Measurements from ENCODE around the gene VDR. TPM values are rescaled to one million over a fixed set of nuclear protein-coding genes. Genes with fewer than 3 reads are reported as not detected.

Gene VDR
- total RNA-seq, 3 donors from 2014 or later (not counting 1 experiment from before 2014, with no cell fraction given), result 1.1 to 2.5 (median 1.6) TPM

GRCh38 chr12:47896633-47897032 lies 8.2 kb downstream of the VDR start:
- no peak overlapping the region for H3K27ac Mint-ChIP-seq
- intact Hi-C loops (cut with micrococcal nuclease), result no loop called here
- no peak for ATAC-seq
- peaks cover 16 to 20% of the 10 kb centered on the region in 2 donors for H3K4me1 Mint-ChIP-seq
- no peaks in the 10 kb centered on the region for H3K9me3 Mint-ChIP-seq
- 54% methylated on average over 8 of the region's 8 CpGs for WGBS (ENCODE audit: insufficient coverage)
- Histone ChIP-seq H3K4me3 (ENCODE audit: low read length) (no peak overlapping the region), H3K9me3 (ENCODE audit: control insufficient read depth, insufficient read depth, low read length) (no peaks in the 10 kb centered on the region), H3K36me3 (ENCODE audit: control insufficient read depth, insufficient read depth, low read length) (no peaks in the 10 kb centered on the region), H3K27ac (ENCODE audit: low read length) (no peak overlapping the region), H3K27me3 (ENCODE audit: control insufficient read depth, insufficient read depth, low read length) (peaks cover 8% of the 10 kb centered on the region), H3K4me1 (ENCODE audit: control insufficient read depth, insufficient read depth, low read length) (peaks cover 23% of the 10 kb centered on the region)
- no peak for TF ChIP-seq CTCF (IDR thresholded peaks at IDR 0.05)
- DNase-seq, result no peak
- no peak overlapping the region for H3K4me3 Mint-ChIP-seq
- no peaks in the 10 kb centered on the region for H3K36me3 Mint-ChIP-seq
- peaks cover 23 to 44% of the 10 kb centered on the region in 2 donors for H3K27me3 Mint-ChIP-seq (ENCODE audit: low read depth in 2 of 2)

DNA sequence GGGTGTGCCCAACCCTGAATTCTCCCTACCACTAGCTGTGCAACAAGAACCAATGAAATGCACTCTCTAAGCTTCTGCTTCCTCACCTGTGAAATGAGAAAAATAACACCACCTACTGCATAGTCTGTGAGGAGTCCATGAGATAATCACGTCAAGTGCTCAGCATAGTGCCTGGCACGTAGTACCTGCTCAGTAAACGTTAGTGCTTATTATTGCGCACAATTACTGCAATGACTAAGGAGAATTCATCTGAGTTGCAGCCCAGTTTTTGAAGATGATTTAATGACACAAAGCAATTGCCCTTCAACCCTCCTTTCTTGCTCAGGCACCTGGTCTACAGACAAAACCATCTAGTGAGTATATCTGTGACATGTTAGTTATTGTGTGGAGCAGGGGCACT lies 8.8 kb downstream of the VDR start:
- Mint-ChIP-seq H3K4me3 (no peak overlapping the region), H3K4me1 (peaks cover 11 to 14% of the 10 kb centered on the region in 2 donors), H3K27ac (no peak overlapping the region), H3K9me3 (no peaks in the 10 kb centered on the region), H3K36me3 (no peaks in the 10 kb centered on the region), H3K27me3 (ENCODE audit: low read depth in 2 of 2) (peaks cover 17 to 37% of the 10 kb centered on the region in 2 donors)
- peaks cover 17% of the 10 kb centered on the region for H3K4me1 ChIP-seq (ENCODE audit: control insufficient read depth, insufficient read depth, low read length)
- WGBS (ENCODE audit: insufficient coverage), result 88% methylated on average over 4 of the region's 4 CpGs
- no peak for TF ChIP-seq CTCF (IDR thresholded peaks at IDR 0.05)
- H3K27me3 ChIP-seq (ENCODE audit: control insufficient read depth, insufficient read depth, low read length), result peaks cover 8% of the 10 kb centered on the region
- no peak for ATAC-seq
- no peak for DNase-seq
- intact Hi-C loops (cut with micrococcal nuclease), result no loop called here
- H3K9me3 ChIP-seq (ENCODE audit: control insufficient read depth, insufficient read depth, low read length), result no peaks in the 10 kb centered on the region
- no peak overlapping the region for H3K27ac ChIP-seq (ENCODE audit: low read length)
- H3K4me3 ChIP-seq (ENCODE audit: low read length), result no peak overlapping the region
- no peaks in the 10 kb centered on the region for H3K36me3 ChIP-seq (ENCODE audit: control insufficient read depth, insufficient read depth, low read length)

DNA sequence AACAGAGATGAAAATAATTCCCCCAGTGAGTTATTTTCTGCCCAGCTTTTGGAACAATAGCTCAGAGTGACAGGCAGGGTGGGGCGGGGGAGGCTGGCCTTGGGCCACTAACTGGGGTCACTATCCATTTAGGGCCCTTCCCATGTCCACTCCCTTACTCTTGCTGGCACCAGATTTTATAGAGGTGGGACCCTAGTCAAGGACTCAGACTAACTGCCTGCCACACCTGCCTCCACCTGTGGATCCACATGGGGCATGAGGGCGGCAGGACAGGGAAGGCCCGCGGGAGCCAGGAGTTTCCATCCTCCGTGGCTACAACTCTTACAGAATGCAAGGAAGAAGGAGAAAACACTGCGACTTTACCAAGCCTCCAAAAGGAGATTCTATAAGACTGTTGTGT lies 10.1 kb downstream of the VDR start:
- Histone ChIP-seq H3K4me3 (ENCODE audit: low read length) (no peak overlapping the region), H3K27me3 (ENCODE audit: control insufficient read depth, insufficient read depth, low read length) (peaks cover 2% of the 10 kb centered on the region), H3K36me3 (ENCODE audit: control insufficient read depth, insufficient read depth, low read length) (no peaks in the 10 kb centered on the region), H3K27ac (ENCODE audit: low read length) (no peak overlapping the region), H3K9me3 (ENCODE audit: control insufficient read depth, insufficient read depth, low read length) (no peaks in the 10 kb centered on the region), H3K4me1 (ENCODE audit: control insufficient read depth, insufficient read depth, low read length) (peaks cover 6% of the 10 kb centered on the region)
- no peak overlapping the region for H3K4me3 Mint-ChIP-seq
- TF ChIP-seq CTCF (IDR thresholded peaks at IDR 0.05), result no peak
- ATAC-seq, result no peak
- H3K27me3 Mint-ChIP-seq (ENCODE audit: low read depth in 2 of 2), result peaks cover 14 to 33% of the 10 kb centered on the region in 2 donors
- H3K9me3 Mint-ChIP-seq, result no peaks in the 10 kb centered on the region
- H3K4me1 Mint-ChIP-seq, result peaks cover under 1 to 2% of the 10 kb centered on the region in 2 donors
- whole genome bisulfite sequencing (ENCODE audit: insufficient coverage), result 91% methylated on average over 5 of the region's 6 CpGs
- no peak for DNase-seq
- H3K36me3 Mint-ChIP-seq, result no peaks in the 10 kb centered on the region
- H3K27ac Mint-ChIP-seq, result no peak overlapping the region
- intact Hi-C loops (cut with micrococcal nuclease), result no loop called here

DNA sequence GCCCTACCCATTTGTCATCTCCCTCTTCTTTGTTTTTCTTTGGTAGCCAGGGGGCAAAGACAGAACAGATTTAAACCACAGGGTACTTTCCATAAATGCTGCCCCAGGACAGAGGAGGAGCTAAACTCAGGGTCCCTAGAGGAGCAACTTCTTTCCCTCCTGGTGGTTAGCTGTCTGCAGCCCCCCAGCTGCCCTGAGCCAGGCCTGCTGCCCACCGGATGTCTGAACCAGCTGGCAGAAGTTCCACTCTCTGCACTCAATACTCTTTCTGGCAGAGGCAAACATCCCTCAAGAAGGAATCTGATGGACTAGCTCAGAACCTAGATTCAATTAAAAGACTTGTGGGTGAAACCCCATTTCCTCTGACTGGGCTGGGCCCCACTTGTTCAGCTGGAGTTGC lies 10.7 kb downstream of the VDR start:
- intact Hi-C loops (cut with micrococcal nuclease), result no loop called here
- H3K27ac Mint-ChIP-seq, result no peak overlapping the region
- TF ChIP-seq CTCF (IDR thresholded peaks at IDR 0.05), result no peak
- DNase-seq (no peak), ATAC-seq (no peak)
- no peaks in the 10 kb centered on the region for H3K9me3 Mint-ChIP-seq
- peaks cover 2% of the 10 kb centered on the region for H3K27me3 ChIP-seq (ENCODE audit: control insufficient read depth, insufficient read depth, low read length)
- no peak overlapping the region for H3K4me3 ChIP-seq (ENCODE audit: low read length)
- H3K36me3 ChIP-seq (ENCODE audit: control insufficient read depth, insufficient read depth, low read length), result no peaks in the 10 kb centered on the region
- peaks cover 11% of the 10 kb centered on the region for H3K4me1 ChIP-seq (ENCODE audit: control insufficient read depth, insufficient read depth, low read length)
- no peaks in the 10 kb centered on the region for H3K9me3 ChIP-seq (ENCODE audit: control insufficient read depth, insufficient read depth, low read length)
- no peaks in the 10 kb centered on the region for H3K36me3 Mint-ChIP-seq
- no peak overlapping the region for H3K27ac ChIP-seq (ENCODE audit: low read length)
- no peaks in the 10 kb centered on the region for H3K4me1 Mint-ChIP-seq
- WGBS (ENCODE audit: insufficient coverage), result 56% methylated on average over 1 of the region's 1 CpG
- no peak overlapping the region for H3K4me3 Mint-ChIP-seq
- peaks cover 14 to 33% of the 10 kb centered on the region in 2 donors for H3K27me3 Mint-ChIP-seq (ENCODE audit: low read depth in 2 of 2)

All from natural killer cell (primary cell).